GM21737 (cell line): ENCODE results near the gene ASB7.

Source experiments
- ATAC-seq: cut with Tn5 transposase; IDR thresholded peaks from one replicate; pipeline ENCODE4 v1.9.1; 2021; ENCODE audit warnings: mild to moderate bottlenecking, moderate library complexity; ENCODE audit not compliant: unreplicated experiment

The ASB7 gene

DNA sequence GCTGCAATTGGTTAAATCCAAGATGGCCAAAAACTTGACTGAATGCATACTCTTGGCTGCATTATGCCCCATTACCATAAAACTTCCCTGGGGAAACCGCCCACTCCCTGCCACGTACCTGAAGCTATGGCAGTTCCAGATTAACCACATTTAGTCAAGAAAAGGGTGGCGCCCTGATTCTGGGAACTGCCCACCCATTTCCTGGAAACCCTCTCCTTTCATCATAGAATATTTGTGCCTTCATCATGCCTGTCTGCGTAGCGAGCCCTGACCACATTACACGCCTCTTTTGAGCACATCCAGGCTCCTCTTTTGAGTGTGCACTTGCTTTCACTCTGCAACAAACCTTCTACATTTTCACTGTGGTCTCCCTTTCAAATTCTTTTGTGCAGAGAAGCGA lies 5.6 kb upstream of the ASB7 start:
- ATAC-seq, result peak; percentile 72

DNA sequence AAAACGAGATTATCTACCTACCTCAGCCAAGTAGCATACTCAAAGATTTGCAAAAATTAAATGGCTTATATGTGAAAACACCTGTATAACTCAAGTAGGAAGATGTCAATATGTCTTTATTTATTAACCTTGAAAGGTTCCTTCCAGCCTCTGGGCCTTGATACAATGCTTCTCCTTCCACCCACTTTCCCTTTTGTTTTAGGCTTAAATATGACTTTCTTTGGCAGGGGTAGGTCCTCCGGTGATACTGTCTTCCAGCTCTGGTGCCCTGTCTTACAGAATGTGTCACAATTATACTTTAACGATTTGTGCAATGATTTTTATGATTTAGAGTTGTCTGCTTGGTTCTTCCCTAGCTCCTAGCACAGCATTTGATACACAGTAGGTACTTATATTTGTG lies 4.5 kb upstream of the ASB7 start:
- ATAC-seq, result no peak

DNA sequence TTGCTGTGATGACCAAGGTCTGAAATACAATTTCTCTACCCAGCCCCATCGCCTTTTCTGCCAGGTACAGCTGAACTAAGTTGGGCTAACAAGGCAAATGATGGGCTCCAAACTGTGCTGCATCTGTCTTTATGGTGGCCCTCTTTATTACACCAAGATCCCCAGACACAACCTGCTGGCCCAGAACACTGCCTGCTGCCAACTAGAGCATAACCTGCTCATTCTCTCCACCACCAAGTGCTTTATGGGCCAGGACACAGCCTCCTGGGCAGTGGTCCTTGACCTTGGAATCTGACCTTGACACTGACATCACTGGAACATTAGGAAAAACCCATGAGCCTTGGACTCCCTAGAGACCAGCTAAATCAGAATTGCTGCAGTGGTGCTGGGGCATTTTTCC lies 3.7 kb upstream of the ASB7 start:
- ATAC-seq, result no peak

DNA sequence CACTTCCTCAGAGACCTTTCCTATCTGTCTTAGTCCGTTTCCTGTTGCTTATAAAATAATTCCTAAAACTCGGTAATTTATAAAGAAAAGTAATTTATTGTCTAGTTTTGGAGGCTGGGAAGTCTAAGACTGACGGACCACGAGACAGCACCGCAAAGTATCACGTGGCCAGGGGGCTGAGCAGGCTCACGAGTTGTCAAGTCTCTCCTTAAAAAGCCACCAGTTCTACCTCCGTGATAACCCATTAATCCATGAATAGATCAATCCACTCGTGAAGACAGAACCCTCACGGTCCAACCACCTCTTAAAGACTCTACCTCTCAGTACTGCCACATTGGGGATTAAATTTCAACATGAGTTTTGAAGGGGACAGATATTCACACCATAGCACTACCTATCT lies 1.2 kb upstream of the ASB7 start:
- no peak for ATAC-seq

DNA sequence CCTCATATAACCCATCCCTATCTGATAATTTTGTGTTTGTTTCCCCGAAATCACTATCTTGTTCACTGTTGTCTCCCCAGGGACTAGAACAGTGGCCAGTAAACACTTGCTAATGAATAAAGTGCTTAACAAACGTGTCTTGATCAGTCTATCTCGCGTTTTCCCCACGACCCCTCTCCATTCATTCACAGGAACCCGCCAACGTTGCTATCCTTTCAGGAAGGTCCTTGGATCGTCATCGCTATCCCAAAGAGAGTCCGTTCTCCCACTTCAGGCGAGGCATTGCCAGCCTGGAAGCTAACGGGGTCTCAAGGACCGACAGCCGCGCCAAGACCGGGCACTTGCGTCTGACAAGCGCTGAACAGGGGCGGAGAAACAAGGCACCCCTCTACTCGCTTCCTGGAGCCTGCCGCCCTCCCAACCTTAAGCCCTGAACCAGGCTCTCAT lies 749 bp upstream of the ASB7 start:
- peak; percentile 6 for ATAC-seq

DNA sequence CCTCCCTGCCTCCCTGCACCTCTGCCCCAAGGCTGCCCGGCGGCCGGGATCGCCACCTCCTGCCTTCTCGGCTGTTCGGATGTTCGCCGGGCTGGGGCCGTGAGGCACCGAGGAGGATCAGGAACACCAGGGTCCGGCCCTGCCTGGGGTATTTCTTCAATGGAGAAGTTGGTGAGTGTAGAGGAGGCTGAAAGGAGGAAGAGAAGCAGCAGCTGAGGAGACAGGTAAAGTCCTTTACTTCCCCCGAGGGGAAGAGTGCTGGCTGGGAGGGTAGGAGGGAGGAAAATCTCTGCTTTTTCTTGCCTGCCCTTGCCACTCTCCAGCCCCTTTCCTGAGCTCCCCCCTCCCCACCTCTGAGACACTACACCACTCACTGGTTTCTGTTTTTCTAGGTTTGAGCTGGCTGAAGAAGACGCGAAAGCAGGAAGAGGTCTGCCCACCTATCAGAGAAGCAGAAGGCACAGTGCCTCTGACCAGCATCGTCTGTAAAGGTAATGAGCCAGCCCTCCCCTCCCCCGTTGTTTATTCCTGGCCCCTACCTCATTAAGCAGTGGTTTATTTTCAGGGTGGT lies 519 bp downstream of the ASB7 start:
- peak; percentile 35 for ATAC-seq

DNA sequence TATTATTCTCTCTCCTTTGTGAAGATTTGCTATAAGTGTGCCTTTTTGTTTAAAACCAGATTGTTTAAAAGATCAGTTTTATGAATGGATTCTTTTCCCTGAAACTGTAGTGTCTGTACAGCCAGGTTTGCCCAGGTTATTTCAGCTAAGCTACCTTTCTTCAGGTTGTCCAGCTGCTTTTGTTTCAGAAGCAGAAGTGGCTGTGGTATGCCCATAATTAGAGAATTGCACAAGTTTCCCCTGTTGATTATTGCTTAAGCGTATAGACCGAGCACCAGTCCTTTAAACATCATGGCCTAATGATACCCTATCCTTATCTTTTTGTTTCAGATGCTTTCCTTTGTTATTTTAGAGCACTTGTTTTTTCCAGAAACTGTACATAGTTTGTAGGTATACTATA lies 10.2 kb downstream of the ASB7 start:
- ATAC-seq, result no peak

DNA sequence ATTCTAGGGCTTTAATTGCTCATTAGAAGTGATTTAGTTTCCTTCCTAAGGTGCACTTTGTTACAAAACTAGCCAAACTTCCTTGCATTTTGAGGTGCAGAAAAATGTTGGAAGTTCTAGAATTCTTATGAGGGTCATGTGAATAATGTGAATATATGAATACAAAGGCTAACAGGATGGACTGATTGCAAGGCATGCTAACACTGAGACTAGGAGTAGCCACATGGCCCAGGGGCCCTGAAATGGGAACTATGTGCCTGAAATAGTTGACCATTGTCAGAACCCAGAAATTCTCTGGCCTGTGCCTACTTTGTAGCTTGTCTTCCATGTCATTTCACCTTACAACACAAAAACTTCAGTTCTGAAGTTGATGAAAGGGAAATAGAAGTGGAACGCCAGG lies 10.8 kb downstream of the ASB7 start:
- ATAC-seq, result no peak

DNA sequence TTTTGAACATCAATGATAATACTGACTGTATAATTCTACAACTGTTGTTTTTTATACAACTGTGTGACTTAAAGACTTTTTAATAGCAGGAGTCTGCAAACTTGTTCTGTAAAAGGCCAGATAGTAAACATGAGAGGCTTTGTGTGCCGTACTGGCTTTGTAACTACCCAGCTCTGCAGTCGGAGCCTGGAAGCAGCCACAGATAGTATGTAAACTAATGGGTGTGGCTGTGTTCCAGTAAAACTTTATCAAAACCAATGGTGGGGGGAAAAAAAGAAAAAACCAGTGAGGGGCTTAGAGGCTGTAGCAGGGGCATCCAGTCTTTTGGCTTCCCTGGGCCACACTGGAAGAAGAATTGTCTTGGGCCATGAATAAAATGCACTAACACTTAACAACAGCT lies 11.9 kb downstream of the ASB7 start:
- ATAC-seq, result no peak

DNA sequence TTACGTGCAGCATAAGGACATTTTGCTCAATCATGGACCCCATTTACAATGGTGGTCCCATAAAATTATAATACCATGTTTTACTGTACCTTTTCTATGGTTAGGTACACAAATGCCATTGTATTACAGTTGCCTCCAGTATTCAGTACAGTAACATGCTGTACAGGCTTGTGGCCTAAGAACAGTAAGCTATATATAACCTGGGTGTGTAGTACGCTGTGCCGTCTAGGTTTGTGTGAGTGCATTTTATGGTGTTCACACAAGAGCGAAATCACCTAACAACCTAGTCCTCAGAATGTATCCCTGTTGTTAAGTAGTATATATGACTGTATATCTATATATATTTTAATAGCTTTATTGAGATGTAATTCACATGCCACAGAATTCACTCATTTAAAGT lies 12.5 kb downstream of the ASB7 start:
- ATAC-seq, result no peak

DNA sequence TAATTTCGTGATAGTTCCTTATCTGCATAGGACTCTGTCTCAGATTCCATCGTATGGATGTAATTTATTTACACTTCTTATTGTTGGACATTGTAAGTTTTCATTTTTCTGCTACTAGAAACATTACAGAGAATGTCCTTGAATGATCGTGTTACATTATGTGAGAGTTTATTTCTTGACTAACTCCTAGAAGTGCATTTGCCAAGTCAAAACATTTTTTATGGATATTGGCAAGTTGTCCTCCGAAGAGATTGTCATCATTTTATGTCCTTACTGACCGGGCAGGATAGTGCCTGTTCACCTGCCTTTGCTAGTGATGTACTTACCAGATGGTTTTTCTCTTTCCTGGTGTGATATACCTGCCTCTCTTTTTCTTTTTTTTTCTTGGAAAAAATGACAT lies 13.4 kb downstream of the ASB7 start:
- ATAC-seq, result no peak

DNA sequence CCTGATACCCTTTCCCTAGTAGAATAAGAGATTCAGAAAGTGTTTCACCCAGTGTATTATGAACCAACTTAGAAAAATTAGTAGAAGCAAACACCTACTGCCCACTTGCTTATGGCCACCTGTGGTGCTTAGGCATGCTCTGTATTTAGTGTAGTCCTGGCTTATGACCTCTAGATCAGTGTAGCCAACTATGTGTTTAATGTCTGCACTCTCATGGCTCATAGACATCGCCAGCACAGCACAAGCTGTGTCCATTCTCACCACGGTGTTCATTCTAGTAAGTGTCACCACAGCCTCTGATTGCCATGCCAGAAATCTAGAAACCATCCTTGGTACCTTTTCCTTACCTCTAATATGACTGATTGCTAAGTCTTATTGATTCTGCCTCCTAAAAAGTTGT lies 14.3 kb downstream of the ASB7 start:
- no peak for ATAC-seq

DNA sequence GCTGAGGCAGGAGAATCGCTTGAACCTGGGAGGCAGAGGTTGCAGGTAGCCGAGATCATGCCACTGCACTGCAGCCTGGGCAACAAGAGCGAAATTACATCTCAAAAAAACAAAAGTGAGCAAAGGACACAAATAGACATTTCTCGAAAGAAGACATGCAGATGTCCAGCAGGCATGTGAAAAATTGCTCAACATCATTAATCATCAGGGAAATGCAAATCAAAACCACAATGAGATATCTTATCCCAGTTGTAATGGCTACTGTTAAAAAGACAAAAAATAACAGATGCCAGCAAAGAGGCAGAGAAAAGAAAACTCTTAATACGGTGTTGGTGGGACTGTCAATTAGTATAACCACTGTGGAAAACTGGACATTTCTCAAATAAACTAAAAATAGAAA lies 20.9 kb downstream of the ASB7 start:
- no peak for ATAC-seq

DNA sequence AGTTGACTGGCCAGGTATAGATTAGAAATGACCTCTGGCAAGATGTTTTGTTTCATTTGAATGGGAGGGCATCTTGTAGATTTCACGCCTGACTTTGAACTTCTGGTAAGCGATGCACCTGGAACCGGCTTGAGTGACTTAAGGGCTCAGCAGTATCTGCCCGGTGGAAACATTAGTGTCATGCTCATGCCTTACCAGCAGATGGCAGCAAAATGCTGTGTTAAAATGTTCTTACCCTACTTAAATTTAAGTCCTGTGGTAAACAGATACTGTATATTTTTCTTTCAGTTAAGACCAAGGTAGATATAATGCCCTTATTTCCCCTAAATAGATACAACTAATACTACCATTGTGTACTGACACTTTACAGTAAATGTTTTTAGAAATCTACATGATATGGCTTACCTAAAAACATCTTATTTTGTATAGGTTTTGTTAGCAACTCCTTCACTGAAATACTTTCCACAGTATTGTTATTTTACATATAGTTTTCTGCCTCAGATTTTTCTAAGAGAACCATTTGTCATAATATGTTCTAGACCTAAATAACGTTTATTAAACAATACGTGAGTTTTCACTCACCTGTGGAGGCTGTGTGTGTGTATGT lies 25.5 kb downstream of the ASB7 start:
- peak; percentile 78 for ATAC-seq

DNA sequence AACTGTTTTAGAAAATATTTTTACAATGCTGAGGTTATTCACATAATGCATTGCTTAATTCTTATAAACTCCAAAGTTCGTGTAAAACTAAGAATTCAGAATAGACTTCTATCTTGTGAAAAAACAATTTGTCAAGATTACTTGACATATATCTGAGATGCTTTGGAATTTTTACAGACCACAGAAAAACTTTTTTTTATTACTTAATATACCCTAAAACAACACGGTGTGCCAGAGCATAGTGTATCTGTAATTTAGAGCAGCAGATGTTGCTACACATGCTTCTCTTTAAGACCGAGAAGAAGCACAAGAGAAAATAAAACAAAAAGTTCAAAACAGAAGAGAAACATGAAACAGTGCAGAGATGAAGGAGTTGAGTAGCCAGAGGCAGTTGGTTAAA lies 26.4 kb downstream of the ASB7 start:
- no peak for ATAC-seq

DNA sequence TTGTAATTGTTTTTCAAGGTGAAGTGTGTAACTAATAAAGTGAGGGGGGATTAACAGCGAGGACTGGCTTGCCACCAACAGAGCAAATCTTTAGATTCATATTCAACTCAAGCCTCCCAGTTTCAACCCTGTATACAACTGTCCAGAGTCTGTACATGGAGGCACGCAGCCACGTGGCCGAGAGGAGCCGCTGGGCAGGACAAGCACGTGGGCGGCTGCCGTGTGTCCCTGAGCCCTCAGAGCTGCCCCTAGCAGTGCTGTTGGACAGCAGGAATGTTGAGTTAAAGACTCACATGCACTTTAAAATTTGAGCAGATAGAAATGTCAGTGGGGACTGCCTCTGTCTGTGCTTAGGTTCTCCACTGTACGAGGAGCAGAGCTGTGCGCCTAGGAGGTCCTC lies 29.4 kb downstream of the ASB7 start:
- no peak for ATAC-seq

DNA sequence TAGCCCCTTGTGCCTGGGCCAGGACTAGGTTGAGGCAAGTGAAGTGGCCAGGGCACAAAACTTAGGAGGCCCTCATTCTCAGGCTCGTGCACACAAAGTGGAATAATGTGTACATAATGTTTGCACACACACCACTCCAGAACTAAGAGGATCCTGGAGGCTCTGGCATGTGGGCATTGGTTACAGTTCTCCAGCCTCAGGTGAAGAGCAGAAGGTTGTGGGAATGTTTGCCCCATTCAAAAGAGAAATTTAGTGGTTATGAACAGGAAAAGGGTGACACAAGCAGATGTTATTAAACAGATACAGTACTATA lies 31.3 kb downstream of the ASB7 start:
- no peak for ATAC-seq

DNA sequence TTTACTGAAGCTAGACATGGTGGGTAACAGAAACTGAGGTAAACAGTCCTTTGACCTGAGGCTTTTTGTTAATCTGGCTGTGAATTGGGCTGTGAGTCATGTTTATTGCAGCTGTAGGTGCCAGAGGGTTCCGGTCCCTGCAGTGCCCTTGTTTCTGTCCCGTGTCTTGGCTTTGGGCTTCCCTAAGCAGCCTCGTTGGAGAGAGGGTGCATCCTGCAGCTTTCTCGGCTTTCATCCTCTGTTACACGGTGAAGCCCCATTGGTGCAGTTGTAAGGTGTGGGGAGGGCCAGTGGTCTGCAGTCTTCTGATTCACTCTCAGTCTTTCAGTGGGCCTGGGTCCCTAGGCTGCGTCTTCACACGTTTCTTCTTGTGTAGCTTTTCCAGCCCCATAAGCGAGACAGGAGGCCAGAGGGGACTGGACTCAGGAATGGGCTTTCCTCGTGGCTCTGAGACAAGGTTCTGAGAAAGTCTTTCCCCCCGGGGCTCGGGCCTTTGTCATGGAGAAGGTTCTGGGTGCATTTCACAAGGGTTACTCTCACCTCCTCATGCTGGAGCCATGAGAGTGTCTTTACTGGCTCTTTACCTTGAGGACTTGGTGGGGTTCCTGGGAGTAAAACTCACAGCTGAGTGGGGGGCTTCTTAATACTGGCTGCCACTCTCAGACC lies 33.1 kb downstream of the ASB7 start:
- no peak for ATAC-seq

DNA sequence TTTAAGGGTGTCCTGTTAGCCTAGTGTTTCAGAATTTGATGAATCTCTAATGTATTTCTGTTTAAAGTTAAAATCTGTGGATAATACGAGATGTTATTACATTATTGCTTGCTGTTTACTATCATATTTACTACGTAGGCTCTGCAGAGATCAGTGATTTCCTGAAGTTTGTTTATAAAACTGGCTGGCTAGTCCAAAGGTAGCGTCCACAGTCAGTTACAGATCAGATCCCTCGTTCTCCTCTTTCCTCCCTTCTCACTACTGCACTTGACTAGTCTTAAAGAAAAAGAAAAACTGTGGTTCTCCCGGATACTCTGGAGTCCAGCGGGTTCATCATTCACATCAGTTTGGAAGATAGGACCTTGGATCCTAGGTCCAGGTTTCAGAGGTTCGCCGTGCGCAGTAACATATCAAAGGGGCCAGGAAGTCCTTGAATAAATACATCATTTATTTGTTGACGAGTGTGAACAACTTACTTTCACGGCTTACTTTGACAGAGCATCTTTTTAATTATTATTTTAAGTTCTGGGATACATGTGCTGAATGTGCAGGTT lies 35.9 kb downstream of the ASB7 start:
- no peak for ATAC-seq

DNA sequence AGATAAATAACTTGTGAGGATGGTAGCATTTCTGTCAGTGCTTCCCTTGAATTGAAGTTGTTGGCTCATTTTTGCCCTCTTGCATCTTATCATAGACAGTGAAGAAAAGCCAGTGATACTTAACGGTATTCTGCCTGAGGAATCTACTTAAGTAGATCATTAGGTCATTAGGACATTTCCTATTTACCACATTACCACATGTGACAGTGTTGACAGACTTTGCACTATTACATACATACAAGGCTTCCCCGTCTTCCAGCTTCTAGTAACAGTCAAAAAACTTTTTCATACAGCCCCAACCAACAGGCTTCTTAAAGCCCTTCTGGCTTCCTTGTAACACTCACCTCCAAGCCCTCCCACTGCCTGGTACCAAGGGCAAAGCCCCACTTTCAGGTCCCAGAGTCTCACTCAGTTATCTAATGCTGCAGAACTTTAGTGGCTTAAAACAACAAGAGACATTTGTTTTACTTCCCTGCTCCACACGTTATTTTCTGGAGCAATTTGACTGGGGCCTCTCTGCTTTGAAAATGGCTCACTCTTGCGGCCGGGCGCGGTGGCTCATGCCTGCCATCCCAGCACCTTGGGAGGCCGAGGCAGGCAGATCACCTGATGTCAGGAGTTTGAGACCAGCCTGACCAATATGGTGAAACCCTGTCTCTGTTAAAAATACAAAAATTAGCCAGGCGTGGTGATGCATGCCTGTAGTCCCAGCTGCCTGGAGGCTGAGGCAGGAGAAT lies 40.0 kb downstream of the ASB7 start:
- no peak for ATAC-seq

DNA sequence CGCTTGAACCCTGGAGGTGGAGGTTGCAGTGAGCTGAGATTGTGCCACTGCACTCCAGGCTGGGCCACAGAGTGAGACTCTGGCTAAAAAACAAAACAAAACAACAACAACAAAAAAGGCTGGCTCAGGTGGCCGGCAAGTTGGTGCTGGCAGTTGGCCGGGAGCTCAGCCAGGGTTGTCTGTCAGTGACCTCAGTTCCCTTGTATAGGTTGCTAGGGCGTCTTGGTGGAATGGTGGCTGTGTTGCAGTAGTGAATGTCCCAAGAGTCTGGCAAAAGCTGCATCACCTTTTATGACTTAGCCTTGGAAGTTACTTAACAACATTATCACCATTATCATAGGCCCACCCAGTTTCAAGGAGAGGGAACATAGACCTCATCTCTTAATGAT lies 40.6 kb downstream of the ASB7 start:
- ATAC-seq, result no peak

DNA sequence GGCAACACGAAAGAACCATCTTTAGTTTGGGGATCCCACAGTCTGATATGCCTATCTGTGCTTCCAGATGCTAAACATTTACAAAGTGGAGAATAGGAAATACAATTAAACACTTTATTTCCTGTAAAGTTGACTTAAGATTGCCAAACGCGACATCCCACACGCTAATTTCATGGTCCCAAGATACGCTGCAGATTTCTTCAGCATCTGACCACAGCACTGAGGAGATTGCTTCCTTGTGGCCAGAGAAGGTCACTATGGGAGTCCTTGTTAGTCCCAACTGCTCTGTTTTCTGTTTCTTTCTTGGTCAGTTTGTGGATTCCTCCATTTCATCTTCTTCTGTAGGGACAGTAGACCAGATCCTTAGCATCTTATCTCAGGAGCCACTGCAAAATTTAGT lies 43.3 kb downstream of the ASB7 start:
- no peak for ATAC-seq
